ENCODE measurements around the gene UBFD1.

The UBFD1 gene

GRCh38 chr16:23519282-23519681 is 38.2 kb upstream of the UBFD1 start:
- peaks cover 14% of the 10 kb centered on the region; the same call in 1 of the 2 replicates for H3K36me3 ChIP-seq (ENCODE audit: insufficient read depth, low read length)
- H3K4me1 ChIP-seq (ENCODE audit: insufficient read depth, low read length): no peaks in the 10 kb centered on the region
- H3K9me3 ChIP-seq (ENCODE audit: control insufficient read depth, insufficient read depth, low read length): no peaks in the 10 kb centered on the region
- no peak overlapping the region for H3K9ac ChIP-seq (ENCODE audit: low read depth, low read length)

- H3K36me3 ChIP-seq (ENCODE audit: insufficient read depth, low read length): peaks cover 16% of the 10 kb centered on the region; the same call in 1 of the 2 replicates
- H3K9ac ChIP-seq (ENCODE audit: low read depth, low read length): no peak overlapping the region
- H3K4me1 ChIP-seq (ENCODE audit: insufficient read depth, low read length): no peaks in the 10 kb centered on the region
- no peaks in the 10 kb centered on the region for H3K9me3 ChIP-seq (ENCODE audit: control insufficient read depth, insufficient read depth, low read length)
Observed at GRCh38 chr16:23520500-23520899, 37.0 kb upstream of the UBFD1 start.

GRCh38 chr16:23521037-23521743 is 36.3 kb upstream of the UBFD1 start:
- H3K9me3 ChIP-seq (ENCODE audit: control insufficient read depth, insufficient read depth, low read length): no peaks in the 10 kb centered on the region
- no peak overlapping the region for H3K9ac ChIP-seq (ENCODE audit: low read depth, low read length)
- no peaks in the 10 kb centered on the region for H3K4me1 ChIP-seq (ENCODE audit: insufficient read depth, low read length)
- peaks cover 16% of the 10 kb centered on the region; the same call in 1 of the 2 replicates for H3K36me3 ChIP-seq (ENCODE audit: insufficient read depth, low read length)

- H3K36me3 ChIP-seq (ENCODE audit: insufficient read depth, low read length): peaks cover 16% of the 10 kb centered on the region; the same call in 1 of the 2 replicates
- no peaks in the 10 kb centered on the region for H3K9me3 ChIP-seq (ENCODE audit: control insufficient read depth, insufficient read depth, low read length)
- H3K4me1 ChIP-seq (ENCODE audit: insufficient read depth, low read length): no peaks in the 10 kb centered on the region
- no peak overlapping the region for H3K9ac ChIP-seq (ENCODE audit: low read depth, low read length)
Observed at GRCh38 chr16:23521965-23522364, 35.6 kb upstream of the UBFD1 start.

GRCh38 chr16:23523321-23523720 is 34.2 kb upstream of the UBFD1 start:
- Histone ChIP-seq H3K9me3 (ENCODE audit: control insufficient read depth, insufficient read depth, low read length) (no peaks in the 10 kb centered on the region), H3K36me3 (ENCODE audit: insufficient read depth, low read length) (peaks cover 16% of the 10 kb centered on the region; the same call in 1 of the 2 replicates), H3K9ac (ENCODE audit: low read depth, low read length) (no peak overlapping the region), H3K4me1 (ENCODE audit: insufficient read depth, low read length) (no peaks in the 10 kb centered on the region)

- Histone ChIP-seq H3K36me3 (ENCODE audit: insufficient read depth, low read length) (peaks cover 18% of the 10 kb centered on the region; the same call in 1 of the 2 replicates), H3K9ac (ENCODE audit: low read depth, low read length) (no peak overlapping the region), H3K9me3 (ENCODE audit: control insufficient read depth, insufficient read depth, low read length) (no peaks in the 10 kb centered on the region), H3K4me1 (ENCODE audit: insufficient read depth, low read length) (no peaks in the 10 kb centered on the region)
Observed at GRCh38 chr16:23523876-23524385, 33.6 kb upstream of the UBFD1 start.

- H3K4me1 ChIP-seq (ENCODE audit: insufficient read depth, low read length): no peaks in the 10 kb centered on the region
- H3K9me3 ChIP-seq (ENCODE audit: control insufficient read depth, insufficient read depth, low read length): no peaks in the 10 kb centered on the region
- no peak overlapping the region for H3K9ac ChIP-seq (ENCODE audit: low read depth, low read length)
- peaks cover 18% of the 10 kb centered on the region; the same call in 1 of the 2 replicates for H3K36me3 ChIP-seq (ENCODE audit: insufficient read depth, low read length)
Observed at GRCh38 chr16:23524886-23525285, 32.6 kb upstream of the UBFD1 start.

GRCh38 chr16:23527961-23528643 is 29.4 kb upstream of the UBFD1 start:
- Histone ChIP-seq H3K36me3 (ENCODE audit: insufficient read depth, low read length) (peaks cover 21% of the 10 kb centered on the region; the same call in 1 of the 2 replicates), H3K4me1 (ENCODE audit: insufficient read depth, low read length) (no peaks in the 10 kb centered on the region), H3K9ac (ENCODE audit: low read depth, low read length) (no peak overlapping the region), H3K9me3 (ENCODE audit: control insufficient read depth, insufficient read depth, low read length) (no peaks in the 10 kb centered on the region)

- Histone ChIP-seq H3K9me3 (ENCODE audit: control insufficient read depth, insufficient read depth, low read length) (no peaks in the 10 kb centered on the region), H3K4me1 (ENCODE audit: insufficient read depth, low read length) (no peaks in the 10 kb centered on the region), H3K36me3 (ENCODE audit: insufficient read depth, low read length) (peaks cover 19% of the 10 kb centered on the region; the same call in 1 of the 2 replicates), H3K9ac (ENCODE audit: low read depth, low read length) (no peak overlapping the region)
Observed at GRCh38 chr16:23528644-23529310, 28.8 kb upstream of the UBFD1 start.

GRCh38 chr16:23530062-23530461 is 27.5 kb upstream of the UBFD1 start:
- Histone ChIP-seq H3K9me3 (ENCODE audit: control insufficient read depth, insufficient read depth, low read length) (no peaks in the 10 kb centered on the region), H3K9ac (ENCODE audit: low read depth, low read length) (no peak overlapping the region), H3K36me3 (ENCODE audit: insufficient read depth, low read length) (peaks cover 18% of the 10 kb centered on the region), H3K4me1 (ENCODE audit: insufficient read depth, low read length) (no peaks in the 10 kb centered on the region)

- Histone ChIP-seq H3K36me3 (ENCODE audit: insufficient read depth, low read length) (peaks cover 26% of the 10 kb centered on the region), H3K9ac (ENCODE audit: low read depth, low read length) (no peak overlapping the region), H3K9me3 (ENCODE audit: control insufficient read depth, insufficient read depth, low read length) (no peaks in the 10 kb centered on the region), H3K4me1 (ENCODE audit: insufficient read depth, low read length) (no peaks in the 10 kb centered on the region)
Observed at GRCh38 chr16:23532448-23532847, 25.1 kb upstream of the UBFD1 start.

GRCh38 chr16:23534868-23535860 is 22.4 kb upstream of the UBFD1 start:
- Histone ChIP-seq H3K9me3 (ENCODE audit: control insufficient read depth, insufficient read depth, low read length) (no peaks in the 10 kb centered on the region), H3K4me1 (ENCODE audit: insufficient read depth, low read length) (no peaks in the 10 kb centered on the region), H3K9ac (ENCODE audit: low read depth, low read length) (no peak overlapping the region), H3K36me3 (ENCODE audit: insufficient read depth, low read length) (peaks cover 24% of the 10 kb centered on the region)

- H3K9me3 ChIP-seq (ENCODE audit: control insufficient read depth, insufficient read depth, low read length): no peaks in the 10 kb centered on the region
- no peak overlapping the region for H3K9ac ChIP-seq (ENCODE audit: low read depth, low read length)
- H3K4me1 ChIP-seq (ENCODE audit: insufficient read depth, low read length): no peaks in the 10 kb centered on the region
- H3K36me3 ChIP-seq (ENCODE audit: insufficient read depth, low read length): peaks cover 24% of the 10 kb centered on the region
Observed at GRCh38 chr16:23535901-23536300, 21.6 kb upstream of the UBFD1 start.
